ENCODE data around the gene TSPAN4. TPM values are rescaled to one million over a fixed set of nuclear protein-coding genes. Genes with fewer than 3 reads are reported as not detected.

TSPAN4 gene
- total RNA-seq, 4 donors from 2014 or later, result 139 to 256 (median 221) TPM

- H3K4me1 ChIP-seq, result peaks cover 0 to 54% (median 39%) of the 10 kb centered on the region in 4 donors
- no peaks in the 10 kb centered on the region for H3K9me3 ChIP-seq
- H3K27ac ChIP-seq, result no peak overlapping the region
- no peak for DNase-seq (ENCODE audit: low spot score in 2 of 2)
- no peak overlapping the region for H3K4me3 ChIP-seq
- WGBS, 2 donors, result 83 to 88% methylated on average over 29 to 50 of the region's 53 CpGs
- TF ChIP-seq, protein P1, sequence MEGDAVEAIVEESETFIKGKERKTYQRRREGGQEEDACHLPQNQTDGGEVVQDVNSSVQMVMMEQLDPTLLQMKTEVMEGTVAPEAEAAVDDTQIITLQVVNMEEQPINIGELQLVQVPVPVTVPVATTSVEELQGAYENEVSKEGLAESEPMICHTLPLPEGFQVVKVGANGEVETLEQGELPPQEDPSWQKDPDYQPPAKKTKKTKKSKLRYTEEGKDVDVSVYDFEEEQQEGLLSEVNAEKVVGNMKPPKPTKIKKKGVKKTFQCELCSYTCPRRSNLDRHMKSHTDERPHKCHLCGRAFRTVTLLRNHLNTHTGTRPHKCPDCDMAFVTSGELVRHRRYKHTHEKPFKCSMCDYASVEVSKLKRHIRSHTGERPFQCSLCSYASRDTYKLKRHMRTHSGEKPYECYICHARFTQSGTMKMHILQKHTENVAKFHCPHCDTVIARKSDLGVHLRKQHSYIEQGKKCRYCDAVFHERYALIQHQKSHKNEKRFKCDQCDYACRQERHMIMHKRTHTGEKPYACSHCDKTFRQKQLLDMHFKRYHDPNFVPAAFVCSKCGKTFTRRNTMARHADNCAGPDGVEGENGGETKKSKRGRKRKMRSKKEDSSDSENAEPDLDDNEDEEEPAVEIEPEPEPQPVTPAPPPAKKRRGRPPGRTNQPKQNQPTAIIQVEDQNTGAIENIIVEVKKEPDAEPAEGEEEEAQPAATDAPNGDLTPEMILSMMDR (IDR thresholded peaks at IDR 0.05), result no peak
- no peak for TF ChIP-seq POLR2A (IDR thresholded peaks at IDR 0.05)
- TF ChIP-seq EP300 (IDR thresholded peaks at IDR 0.05), result no peak
- H3K27me3 ChIP-seq, result peaks cover 0 to 29% of the 10 kb centered on the region in 2 donors
- peaks cover 0 to 46% (median 26%) of the 10 kb centered on the region in 3 donors for H3K36me3 ChIP-seq
Measured at GRCh38 chr11:823441-824291, 19.0 kb upstream of the TSPAN4 start.

- Histone ChIP-seq H3K27ac (no peak overlapping the region), H3K36me3 (peaks cover 0 to 46% (median 26%) of the 10 kb centered on the region in 3 donors), H3K27me3 (peaks cover 0 to 37% of the 10 kb centered on the region in 2 donors), H3K9me3 (no peaks in the 10 kb centered on the region), H3K4me1 (peaks cover 0 to 57% (median 42%) of the 10 kb centered on the region in 4 donors), H3K4me3 (no peak overlapping the region)
- no peak for DNase-seq (ENCODE audit: low spot score in 2 of 2)
- WGBS, 2 donors, result 84 to 90% methylated on average over 3 to 40 of the region's 59 CpGs
- TF ChIP-seq, protein P1 (IDR thresholded peaks at IDR 0.05), result no peak
- no peak for TF ChIP-seq EP300 (IDR thresholded peaks at IDR 0.05)
- TF ChIP-seq POLR2A (IDR thresholded peaks at IDR 0.05), result no peak
Measured at GRCh38 chr11:824292-824880, 18.3 kb upstream of the TSPAN4 start.

- no peak for DNase-seq (ENCODE audit: low spot score in 2 of 2)
- Histone ChIP-seq H3K4me1 (peaks cover 0 to 63% (median 48%) of the 10 kb centered on the region in 4 donors), H3K27ac (no peak overlapping the region), H3K36me3 (peaks cover 0 to 46% (median 26%) of the 10 kb centered on the region in 3 donors), H3K4me3 (no peak overlapping the region), H3K9me3 (no peaks in the 10 kb centered on the region), H3K27me3 (peaks cover 0 to 42% of the 10 kb centered on the region in 2 donors)
- WGBS, 2 donors, result 84% methylated on average over 11 of the region's 11 CpGs
- TF ChIP-seq, protein P1 (IDR thresholded peaks at IDR 0.05), result no peak
- TF ChIP-seq EP300 (IDR thresholded peaks at IDR 0.05) (no peak), POLR2A (IDR thresholded peaks at IDR 0.05) (no peak)
Measured at GRCh38 chr11:824942-825341, 17.7 kb upstream of the TSPAN4 start.

DNA sequence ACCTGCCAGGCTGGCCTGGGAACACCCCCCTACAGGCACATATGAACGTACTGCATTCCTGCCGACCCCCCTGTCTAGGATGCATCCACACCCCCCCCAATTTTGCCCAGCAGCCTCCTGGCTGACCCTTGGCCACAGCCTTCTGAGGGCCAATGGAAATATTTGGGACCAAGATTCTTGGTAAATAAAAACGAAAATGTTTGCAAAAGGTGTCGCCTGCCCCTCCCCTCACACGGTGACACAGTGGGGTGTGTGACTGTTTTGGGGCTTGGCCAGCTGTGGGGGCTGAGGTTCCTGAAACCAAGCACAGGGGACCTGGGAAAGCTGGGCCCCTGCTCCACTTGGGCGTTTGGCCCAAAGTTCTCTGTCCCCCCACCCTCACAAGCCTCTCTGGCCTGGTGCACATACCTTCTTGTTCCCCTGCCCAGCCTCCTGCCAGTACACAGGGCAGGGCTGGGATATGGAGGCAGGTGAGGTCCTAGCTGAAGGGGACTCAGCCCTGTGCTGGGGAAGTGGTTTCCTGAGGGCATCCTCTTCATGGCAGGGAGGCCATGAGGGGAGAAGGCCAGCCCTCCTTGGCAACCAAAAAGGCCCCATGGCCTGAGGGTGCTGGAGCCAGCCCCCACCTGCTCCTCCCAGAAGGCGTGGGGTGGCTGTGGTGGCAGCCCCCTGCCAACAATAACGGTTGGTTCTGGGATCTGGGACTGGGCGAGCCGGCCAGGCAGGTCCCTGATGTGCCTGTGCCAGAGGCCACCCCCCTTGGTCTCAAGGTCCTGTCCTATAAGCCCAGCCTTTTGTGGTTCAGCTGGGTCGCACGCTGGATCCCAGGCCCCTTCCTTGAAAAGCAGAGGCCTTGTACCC is 17.1 kb upstream of the TSPAN4 start:
- no peak for DNase-seq (ENCODE audit: low spot score in 2 of 2)
- Histone ChIP-seq H3K27me3 (peaks cover 0 to 49% of the 10 kb centered on the region in 2 donors), H3K4me1 (peaks cover 0 to 66% (median 48%) of the 10 kb centered on the region in 4 donors), H3K36me3 (peaks cover 0 to 46% (median 26%) of the 10 kb centered on the region in 3 donors), H3K4me3 (no peak overlapping the region), H3K27ac (no peak overlapping the region), H3K9me3 (no peaks in the 10 kb centered on the region)
- TF ChIP-seq POLR2A (IDR thresholded peaks at IDR 0.05), result no peak
- TF ChIP-seq EP300 (IDR thresholded peaks at IDR 0.05), result no peak
- TF ChIP-seq, protein P1 (IDR thresholded peaks at IDR 0.05), result no peak
- 81 to 82% methylated on average over 9 of the region's 12 CpGs for WGBS, 2 donors

Data from tibial nerve (tissue), 4 donors.